GM21526 (cell line): ENCODE results near the gene CLSTN2.

Experiments
- ATAC-seq: cut with Tn5 transposase; IDR thresholded peaks from one replicate; pipeline ENCODE4 v1.9.1; 2021; ENCODE audit warnings: moderate library complexity; ENCODE audit not compliant: unreplicated experiment, low FRiP score

CLSTN2 gene

DNA sequence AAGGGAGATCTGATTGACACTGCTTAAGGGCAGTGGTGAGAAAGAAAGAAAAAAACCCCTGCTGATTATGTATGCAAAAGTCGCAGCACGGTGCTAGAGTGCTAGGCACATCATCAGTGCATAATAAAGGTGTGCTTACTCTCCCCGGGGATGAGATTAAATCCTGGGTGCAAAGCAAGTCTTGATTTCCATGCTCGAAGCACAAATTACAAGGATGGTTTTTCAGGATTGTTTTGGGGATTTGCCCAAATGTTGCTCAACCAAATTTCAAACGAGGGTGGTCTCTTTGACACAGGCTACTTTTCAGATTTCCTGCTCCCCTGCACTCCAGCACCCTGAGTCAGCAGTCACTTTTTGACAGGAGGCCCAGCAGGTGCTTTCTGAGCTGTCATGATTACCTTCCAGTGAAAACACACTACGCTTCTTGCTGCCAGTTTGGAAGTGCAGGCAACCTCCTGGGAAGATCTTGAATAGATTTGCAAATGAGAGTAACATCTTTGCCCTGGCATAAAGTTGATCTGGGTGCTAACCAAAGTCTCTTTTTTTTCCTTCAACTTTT lies 575.4 kb downstream of the CLSTN2 start:
- ATAC-seq: no peak

GRCh38 chr3:140521751-140522445 lies 586.9 kb downstream of the CLSTN2 start:
- ATAC-seq: no peak

DNA sequence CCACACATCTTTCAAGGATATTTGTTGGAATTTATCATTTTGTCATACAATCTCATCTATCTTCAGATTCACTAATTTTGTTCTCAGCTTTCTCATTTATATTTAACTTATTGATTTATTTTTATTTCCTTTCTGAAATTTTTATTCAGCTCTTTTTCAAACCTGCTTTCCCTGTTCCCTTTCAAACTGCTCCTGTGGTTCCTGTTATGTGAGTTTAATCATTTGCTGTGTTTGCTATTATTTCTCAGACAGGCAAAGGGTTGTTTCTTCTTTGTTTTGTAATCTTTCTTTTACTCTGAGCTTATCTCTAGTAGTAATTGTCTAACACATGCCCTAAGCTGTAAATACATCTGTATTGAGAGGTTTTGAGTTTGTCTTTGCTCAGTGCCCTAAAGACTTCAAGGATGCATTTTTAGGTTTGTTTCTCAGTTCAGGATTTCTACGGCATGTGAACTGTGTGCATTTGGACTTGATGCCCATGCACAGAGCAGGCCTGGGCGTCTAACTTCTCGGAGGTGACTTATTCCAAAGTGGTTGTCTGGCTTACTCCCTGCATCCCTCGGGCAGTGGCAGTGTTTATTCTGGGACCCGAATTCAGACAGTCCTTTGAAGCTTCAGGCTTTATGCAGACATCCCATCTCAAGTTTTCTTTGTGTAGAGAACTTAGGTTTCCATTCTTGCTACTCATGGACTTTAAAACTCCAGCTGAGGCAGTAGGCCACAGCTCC lies 587.8 kb downstream of the CLSTN2 start:
- ATAC-seq: no peak

- no peak for ATAC-seq
Observed at GRCh38 chr3:140523600-140523999, 588.6 kb downstream of the CLSTN2 start.

- no peak for ATAC-seq
Observed at GRCh38 chr3:140527156-140527555, 592.2 kb downstream of the CLSTN2 start.

DNA sequence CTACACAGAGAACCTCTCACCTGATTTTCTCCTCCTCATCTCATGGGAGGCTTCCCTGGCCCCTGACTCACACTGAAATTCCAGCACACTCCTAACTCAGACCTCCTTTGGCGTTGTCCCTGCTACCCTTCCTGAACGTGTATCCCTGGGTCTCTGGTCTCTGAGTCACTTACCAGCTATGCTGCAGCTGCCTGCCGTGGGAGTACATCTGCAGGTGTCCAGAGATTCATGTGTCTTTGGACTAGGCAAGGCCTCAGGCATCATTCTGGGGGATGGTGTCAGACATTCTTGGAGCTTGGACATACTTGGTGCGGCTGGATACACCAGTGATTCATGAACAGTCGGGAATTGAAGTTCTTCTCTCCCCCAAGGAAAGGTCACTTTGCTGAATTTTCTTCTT lies 594.1 kb downstream of the CLSTN2 start:
- ATAC-seq: no peak

DNA sequence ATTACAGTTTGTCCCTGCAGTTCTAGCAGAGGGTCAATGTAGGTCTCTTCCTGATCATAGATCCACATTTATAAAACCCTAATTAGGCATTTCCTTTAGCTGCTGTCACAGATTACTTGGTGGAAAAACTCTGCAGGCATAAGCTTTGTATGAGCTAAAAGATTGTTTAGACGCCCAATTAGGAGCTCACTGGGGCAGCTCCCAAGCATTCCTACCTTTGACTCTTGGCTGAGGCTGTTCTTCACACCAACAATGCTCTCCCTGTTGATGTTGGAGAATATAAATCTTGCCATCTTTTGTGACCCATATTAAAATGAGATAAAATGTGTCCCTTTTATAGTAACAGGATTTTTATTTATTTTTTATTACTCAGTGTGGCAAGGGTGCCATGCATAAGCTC lies 594.6 kb downstream of the CLSTN2 start:
- ATAC-seq: no peak

GRCh38 chr3:140530131-140530530 lies 595.1 kb downstream of the CLSTN2 start:
- ATAC-seq: no peak

GRCh38 chr3:140530603-140531002 lies 595.6 kb downstream of the CLSTN2 start:
- ATAC-seq: no peak

- no peak for ATAC-seq
Observed at GRCh38 chr3:140532793-140533330, 597.9 kb downstream of the CLSTN2 start.

DNA sequence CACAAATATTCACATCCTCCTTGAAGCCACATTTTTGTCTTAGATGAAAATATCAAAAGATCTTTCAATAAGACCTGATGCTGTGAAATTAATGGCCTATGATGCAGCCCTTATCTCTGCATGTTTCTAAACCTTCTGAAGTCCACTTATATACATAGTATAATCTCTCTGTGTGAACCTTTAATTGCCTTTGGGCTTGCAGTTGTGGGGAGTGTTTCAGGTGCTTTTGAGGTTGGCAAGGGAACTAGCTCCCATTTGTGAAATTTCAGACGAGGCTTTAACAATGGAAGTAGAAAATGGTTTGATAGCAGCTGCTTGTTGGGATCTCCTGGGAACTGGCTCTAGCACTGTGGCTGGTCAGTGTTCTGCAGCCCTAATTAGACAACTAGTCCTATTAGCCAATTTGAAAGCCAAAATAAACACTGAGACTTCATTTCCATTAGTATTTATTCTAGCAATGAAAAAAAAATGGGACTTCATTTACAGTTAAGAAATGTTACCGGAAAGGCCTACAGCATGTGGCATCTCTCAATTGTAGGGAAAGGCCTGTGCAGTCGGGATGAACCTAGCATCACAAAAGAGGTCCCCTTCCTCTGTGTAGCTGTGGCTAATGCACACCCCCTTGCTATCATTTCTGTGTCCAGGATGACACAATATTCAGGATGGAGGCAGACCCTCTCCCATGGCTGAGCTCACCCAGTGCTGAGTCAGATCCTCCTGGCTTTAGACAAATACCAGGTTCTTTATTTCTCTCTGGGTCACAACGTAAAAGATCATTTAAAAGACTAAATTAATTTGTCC lies 602.1 kb downstream of the CLSTN2 start:
- ATAC-seq: no peak

GRCh38 chr3:140537727-140538082 lies 602.7 kb downstream of the CLSTN2 start:
- ATAC-seq: no peak

- ATAC-seq: peak; percentile 75
Observed at GRCh38 chr3:140540262-140540661, 605.3 kb downstream of the CLSTN2 start.

DNA sequence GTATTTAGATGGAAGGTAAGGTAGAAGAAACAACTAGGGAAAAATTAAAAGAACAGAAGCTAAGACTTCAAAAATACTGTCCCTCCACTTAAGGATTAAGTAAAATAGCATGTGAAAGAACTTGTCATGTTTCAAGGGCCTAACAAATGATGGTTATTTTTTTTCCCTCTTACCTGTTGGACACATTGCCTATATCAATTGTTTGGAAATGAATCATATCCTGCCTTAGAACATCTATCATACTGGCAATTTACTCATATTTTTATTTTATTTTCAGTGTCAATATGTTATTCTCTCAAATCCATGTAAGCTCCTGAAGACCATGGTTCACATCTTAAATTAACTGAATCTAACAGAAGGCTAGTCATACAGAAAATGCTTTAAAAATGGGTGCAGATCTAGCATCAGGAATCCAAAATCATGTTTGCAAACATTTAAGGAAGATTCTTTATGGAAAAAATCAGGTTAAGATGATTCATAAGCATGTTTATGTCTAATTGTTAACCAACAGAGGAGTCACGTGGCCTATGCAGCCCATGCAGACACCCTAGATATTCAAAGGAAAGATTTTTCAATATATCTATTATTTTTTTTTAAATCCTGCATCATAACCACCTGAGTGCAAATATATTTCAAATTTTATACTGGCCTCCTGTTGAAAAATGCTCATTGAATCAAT lies 607.1 kb downstream of the CLSTN2 start:
- ATAC-seq: no peak

- ATAC-seq: no peak
Observed at GRCh38 chr3:140545197-140545596, 610.2 kb downstream of the CLSTN2 start.

DNA sequence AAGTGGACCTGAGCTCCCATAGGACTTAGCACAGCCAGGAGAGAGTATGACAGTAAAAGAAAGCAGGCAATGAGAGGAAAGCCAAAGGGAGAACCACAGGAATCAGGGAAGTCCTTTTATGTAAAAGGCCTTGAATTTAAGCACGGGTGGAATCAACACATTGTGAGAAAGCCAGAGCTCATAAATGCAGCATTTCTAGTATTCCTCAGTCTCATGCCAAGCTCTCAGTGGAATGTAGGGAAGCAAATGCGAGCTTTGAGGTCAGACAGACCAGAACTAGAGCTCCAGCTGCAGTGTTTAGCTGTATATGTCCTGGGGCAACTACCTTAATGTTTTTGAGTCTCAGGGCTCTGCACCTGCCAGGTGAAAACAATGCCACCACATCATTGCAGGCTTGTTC lies 610.8 kb downstream of the CLSTN2 start:
- no peak for ATAC-seq

DNA sequence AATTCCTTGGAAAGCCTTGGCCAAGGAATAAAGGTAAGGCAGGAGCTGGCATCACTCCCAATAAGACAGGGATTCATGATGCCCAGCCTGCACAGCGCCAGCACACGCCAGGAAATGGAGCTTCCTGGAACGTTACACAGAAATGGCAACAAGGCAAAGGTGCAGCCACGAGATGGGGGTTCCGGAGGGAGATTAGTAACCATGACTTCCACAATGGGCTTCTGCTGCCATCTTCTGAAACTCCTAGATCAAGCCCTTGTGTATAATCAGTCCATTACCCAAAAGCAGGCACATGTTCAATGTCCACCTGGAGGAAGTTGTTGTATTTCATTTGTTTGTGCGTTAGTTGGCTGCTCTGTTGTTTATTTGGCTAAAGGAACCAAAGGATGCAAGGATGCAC lies 611.7 kb downstream of the CLSTN2 start:
- ATAC-seq: no peak

DNA sequence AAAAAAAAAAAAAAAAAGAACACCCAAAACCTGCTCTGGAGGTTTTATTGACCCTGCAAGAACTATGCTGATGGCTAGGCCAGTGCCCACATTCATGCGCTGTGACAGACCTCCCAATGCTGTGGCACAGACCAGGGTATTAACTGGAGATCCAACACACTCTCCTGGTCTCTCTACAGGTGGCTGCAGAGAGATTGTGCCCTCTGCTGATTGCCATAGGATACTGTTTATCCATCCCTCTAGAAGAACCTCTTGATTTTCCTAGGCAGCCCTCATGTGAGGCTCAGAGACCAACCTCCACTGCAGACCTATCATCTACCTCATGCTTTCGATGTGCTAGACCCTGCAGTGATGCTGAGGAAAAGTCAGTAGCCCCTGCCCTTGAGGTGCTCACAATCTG lies 617.4 kb downstream of the CLSTN2 start:
- ATAC-seq: no peak

- ATAC-seq: no peak
Observed at GRCh38 chr3:140552898-140553297, 617.9 kb downstream of the CLSTN2 start.

DNA sequence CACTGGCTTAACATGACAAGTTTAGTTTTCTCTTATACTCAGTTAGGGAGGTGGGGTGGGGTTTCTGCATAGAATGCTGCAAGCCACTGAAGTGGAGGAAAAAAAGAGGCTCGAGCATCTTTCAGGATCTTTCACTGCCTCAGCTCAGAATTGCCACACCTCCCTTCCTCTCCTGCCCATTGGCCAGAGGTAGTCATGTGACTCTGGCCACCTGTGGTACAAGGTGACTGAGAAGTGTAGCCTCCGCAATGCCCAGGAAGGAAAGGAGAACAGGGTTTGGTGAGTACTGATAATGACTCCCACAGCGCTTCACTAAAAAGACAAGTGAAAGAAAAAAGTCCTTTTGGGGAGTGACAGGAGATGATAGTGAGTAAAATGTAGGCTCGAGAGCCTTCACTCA lies 618.6 kb downstream of the CLSTN2 start:
- no peak for ATAC-seq
